ENCODE measurements around the gene FCGR3A.
"Not testable (repeated sequence)": the region's sequence is repeated elsewhere in the genome, so short reads cannot be mapped to it uniquely, and the experiment has no call there.

The FCGR3A gene

GRCh38 chr1:161556990-161557389 is 7.4 kb upstream of the FCGR3A start:
- not testable (repeated sequence) for DNase-seq (ENCODE audit: low read depth)

GRCh38 chr1:161556143-161556542 is 6.5 kb upstream of the FCGR3A start:
- not testable (repeated sequence) for DNase-seq (ENCODE audit: low read depth)

- not testable (repeated sequence) for DNase-seq (ENCODE audit: low read depth)
Measured at GRCh38 chr1:161554815-161555417, 5.3 kb upstream of the FCGR3A start.

DNA sequence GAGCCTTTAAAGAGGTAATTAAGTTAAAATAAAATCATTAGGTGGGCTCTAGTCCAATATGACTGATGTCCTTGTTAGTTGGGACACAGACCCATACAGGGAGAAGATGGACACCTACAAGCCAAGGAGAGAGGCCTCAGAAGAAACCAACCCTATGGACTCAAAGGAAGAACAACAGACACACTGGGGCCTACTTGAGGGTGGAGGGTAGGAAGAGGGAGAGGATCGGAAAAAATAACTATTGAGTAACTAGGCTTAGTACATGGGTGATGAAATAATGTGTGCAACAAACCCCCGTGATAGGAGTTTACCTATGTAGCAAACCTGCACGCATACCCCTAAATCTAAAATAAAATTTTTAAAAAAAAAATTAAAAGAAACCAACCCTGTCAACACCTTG is 4.7 kb upstream of the FCGR3A start:
- DNase-seq (ENCODE audit: low read depth), result not testable (repeated sequence)

GRCh38 chr1:161553631-161554030 is 4.0 kb upstream of the FCGR3A start:
- DNase-seq (ENCODE audit: low read depth), result not testable (repeated sequence)

DNA sequence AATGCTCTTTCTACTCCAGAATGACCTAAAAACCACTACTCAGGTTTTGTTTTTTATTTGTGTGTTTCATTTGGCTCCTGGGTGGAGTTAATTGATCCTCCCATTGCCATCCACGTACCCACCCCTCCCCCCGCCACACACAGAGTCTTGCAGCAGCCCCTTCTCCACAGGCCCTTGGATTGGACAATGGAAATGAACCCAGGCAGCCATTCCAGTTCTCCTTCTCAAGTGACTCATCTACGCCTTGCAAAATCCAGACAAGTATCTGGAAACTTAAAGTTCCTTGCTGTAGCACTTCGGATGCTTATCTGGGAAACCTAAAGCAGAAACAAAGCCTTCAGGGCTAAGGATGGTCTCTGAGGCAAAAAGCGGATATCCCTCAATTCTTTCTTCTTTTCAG is 1.3 kb upstream of the FCGR3A start:
- not testable (repeated sequence) for DNase-seq (ENCODE audit: low read depth)

DNA sequence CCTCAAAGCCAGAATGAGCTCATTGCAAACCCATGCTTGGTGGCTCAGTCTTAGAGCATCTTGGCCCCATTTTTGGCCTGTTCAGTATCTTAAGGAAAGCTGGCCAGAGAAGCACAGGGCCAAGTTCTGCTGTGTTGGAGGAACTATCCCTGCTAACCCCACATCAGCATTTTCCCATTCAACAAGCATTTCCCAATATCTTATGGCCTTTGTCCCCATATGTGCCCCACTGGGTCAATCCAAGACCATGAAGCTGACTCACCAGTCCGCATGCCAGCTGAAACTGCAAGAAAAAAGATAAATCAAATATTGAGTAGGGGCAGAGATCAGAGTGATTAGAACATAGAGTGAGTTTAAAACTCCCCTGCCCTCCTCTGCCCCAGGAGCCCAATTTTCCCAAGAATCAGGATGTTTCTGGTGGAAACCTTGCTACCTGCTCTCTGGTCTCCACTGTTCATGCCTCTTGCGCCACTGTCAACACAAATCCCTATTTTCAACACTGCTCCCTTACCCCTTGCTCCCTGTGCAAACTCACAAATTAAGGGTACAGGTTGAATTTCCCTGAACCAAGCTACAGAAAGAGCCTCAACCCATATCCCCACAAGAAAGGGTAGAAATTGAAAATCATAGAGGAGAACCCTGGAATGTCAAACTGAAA is 740 bp downstream of the FCGR3A start:
- not testable (repeated sequence) for DNase-seq (ENCODE audit: low read depth)

DNA sequence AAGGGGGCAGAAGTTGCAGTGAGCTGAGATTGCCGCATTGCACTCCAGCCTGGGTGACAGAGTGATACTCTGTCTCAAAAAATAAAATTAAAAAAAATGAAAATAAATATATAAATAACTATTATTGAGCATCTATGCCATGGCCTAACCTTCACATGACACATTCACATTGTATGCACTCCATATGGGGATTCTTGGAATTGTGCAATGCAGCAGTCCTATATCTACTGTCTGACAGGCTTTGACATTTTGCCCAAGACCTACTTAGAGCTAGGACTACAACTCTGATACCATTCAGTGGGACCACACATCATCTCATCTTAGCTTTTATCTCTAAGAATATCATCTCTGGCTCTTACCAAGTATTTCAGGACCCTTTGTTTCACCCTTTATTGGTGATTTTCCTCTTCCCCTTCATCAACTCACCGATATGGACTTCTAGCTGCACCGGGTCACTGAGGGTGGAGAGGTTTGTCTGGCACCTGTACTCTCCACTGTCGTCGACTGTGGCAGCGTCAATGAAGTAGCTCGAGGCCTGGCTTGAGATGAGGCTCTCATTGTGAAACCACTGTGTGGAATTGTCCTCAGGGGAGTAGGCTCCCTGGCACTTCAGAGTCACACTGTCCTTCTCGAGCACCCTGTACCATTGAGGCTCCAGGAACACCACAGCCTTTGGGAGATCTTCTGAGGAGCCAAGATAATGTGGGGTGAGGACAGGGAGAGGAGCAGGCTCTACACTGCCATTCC is 1.4 kb downstream of the FCGR3A start:
- DNase-seq (ENCODE audit: low read depth), result not testable (repeated sequence)

DNA sequence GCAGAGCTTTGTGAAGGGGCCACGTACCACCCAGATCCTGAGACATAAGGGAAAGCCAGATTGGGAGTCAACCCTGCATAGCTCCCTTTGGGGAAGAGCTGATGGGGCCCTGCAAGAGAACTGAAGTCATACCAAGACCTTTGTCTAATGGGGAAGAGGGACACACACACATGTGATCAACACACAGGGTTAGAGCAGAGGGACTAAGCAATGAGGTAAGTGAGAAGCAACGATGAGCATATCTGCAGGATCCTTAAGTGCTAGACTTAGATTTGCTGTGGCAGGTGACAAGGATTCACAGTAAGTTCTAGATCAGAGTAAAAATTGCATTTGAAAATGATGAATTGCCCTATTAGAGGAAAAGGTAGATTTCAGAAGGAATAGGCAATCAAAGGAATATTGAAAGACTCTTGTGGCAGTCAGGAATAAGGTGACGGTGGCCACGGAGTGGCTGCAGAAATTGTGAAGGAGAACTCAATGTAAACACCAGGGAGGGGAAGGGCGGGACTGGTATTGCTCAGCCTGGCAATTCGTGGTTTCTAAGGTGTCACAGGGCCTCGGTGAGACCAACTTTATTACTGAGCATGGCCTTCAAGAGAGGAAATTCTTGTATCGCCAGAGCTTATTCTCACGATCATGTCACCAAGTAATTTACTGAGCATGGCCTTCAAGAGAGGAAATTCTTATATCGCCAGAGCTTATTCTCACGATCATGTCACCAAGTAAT is 4.5 kb downstream of the FCGR3A start:
- DNase-seq (ENCODE audit: low read depth), result not testable (repeated sequence)

DNA sequence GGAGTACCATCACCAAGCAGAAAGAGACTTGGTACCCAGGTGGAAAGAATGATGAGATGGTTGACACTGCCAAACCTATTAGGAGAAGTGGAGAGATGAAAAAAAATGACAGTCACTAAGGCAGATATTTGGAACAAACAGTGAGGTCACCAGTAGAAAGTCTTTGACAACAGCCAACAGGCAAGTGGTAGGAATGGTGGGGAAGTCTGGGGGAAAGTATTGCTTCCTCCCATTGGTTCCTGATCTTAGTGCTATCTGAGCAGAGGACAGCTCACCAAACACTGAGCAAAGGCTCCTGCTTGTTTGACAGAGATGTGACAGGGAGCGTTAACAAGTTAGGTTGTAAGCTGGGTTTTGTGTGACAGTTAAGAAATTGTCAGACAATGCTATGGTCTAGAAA is 6.5 kb downstream of the FCGR3A start:
- DNase-seq (ENCODE audit: low read depth), result not testable (repeated sequence)

DNA sequence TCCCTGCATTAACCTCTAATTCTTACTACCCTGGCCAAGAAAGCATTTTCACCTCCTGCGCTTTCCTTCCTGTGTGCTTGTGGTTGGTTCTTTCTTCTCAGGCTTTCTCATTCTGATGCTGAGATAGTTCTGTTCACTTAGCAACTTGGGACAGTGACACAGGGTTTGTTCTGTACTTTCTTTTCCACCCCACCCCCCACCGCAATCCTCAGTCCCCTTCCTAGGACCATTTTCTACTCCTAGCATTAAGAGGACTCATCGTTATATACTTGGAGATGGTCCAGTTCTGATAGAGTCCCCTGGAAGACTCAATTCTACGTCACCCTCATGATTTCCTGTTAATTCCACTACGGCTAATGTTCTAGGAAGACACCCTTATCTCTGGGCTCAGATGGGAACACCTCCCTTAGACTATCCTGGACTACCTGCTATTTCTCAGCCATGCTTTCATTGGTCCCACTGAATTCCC is 7.5 kb downstream of the FCGR3A start:
- DNase-seq (ENCODE audit: low read depth), result peak; percentile 21

DNA sequence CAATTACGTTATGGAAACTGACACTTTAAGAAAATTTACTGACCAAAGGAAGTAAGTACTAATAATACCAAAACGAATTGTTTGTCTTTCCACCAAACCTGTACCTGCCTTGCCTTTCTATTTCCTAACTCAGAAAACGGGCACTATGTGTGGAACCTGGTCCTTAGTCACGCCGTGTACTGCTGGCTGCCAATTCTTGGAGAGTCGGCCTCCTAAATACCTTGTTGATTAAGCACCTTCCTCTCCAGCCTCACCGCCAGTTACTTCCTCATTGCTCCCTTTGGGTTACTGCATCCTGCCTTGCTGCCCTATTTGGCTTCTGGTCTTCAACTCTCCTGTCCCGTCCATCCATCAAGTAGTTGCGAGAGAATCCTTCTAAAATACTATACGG is 9.1 kb downstream of the FCGR3A start:
- not testable (repeated sequence) for DNase-seq (ENCODE audit: low read depth)

GRCh38 chr1:161539731-161540569 is 9.7 kb downstream of the FCGR3A start:
- peak; percentile 81 for DNase-seq (ENCODE audit: low read depth)

GRCh38 chr1:161538925-161539479 is 10.6 kb downstream of the FCGR3A start:
- DNase-seq (ENCODE audit: low read depth), result not testable (repeated sequence)

DNA sequence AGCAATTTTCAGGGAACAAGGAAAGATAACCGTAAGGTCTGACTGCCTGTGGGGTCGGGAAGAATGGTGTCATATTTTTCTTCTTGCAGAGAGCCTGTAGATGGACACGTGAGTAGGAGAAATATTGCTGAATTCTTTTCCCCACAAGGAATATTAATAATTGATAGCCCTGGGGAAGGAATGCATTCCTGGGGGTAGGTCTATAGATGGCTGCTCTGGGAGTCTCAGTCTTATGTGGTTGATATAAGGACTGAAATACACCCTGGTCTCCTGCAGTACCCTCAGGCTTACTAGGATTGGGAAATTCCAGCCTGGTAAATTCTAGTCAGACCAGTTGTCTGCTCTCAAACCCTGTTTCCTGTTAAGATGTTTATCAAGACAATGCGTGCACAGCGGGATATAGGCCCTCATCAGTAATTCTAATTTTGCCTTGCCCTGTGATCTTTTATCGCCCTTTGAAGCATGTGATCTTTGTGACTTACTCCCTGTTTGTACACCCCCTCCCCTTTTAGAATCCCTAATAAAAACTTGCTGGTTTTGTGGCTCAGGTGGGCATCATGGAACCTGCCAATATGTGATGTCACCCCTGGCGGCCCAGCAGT is 12.4 kb downstream of the FCGR3A start:
- DNase-seq (ENCODE audit: low read depth), result not testable (repeated sequence)

- DNase-seq (ENCODE audit: low read depth), result not testable (repeated sequence)
Measured at GRCh38 chr1:161532644-161533567, 16.7 kb downstream of the FCGR3A start.

DNA sequence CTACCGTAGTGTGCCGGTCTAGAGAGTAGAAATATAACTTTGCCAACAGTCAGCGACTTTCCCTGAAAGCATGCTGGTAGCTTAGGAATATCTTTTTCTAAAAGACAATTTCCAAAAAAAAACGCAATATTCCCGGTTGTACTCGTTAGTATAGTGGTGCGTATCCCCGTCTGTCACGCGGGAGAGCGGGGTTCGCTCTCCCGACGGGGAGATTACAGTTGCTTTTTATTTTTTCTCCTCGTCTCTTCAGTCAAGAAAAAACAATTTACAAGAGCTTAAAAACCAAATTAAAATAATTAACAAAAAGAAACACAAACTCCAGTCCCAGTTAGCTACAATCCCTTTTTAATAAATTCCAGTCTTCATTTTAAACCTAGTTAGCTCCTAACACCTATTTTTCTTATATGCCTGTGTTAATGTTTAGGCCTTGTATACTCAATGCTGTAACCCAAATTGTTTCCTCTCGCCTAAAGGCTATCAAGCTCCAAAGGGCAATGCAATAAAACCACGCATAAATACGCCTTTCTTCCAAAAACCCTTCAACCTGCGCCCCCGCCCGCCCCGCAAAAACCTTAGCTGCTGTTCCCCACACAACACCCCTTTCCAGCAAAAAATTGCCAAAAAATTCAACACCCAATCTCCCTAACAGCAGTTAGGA is 17.5 kb downstream of the FCGR3A start:
- no peak for DNase-seq (ENCODE audit: low read depth)

DNA sequence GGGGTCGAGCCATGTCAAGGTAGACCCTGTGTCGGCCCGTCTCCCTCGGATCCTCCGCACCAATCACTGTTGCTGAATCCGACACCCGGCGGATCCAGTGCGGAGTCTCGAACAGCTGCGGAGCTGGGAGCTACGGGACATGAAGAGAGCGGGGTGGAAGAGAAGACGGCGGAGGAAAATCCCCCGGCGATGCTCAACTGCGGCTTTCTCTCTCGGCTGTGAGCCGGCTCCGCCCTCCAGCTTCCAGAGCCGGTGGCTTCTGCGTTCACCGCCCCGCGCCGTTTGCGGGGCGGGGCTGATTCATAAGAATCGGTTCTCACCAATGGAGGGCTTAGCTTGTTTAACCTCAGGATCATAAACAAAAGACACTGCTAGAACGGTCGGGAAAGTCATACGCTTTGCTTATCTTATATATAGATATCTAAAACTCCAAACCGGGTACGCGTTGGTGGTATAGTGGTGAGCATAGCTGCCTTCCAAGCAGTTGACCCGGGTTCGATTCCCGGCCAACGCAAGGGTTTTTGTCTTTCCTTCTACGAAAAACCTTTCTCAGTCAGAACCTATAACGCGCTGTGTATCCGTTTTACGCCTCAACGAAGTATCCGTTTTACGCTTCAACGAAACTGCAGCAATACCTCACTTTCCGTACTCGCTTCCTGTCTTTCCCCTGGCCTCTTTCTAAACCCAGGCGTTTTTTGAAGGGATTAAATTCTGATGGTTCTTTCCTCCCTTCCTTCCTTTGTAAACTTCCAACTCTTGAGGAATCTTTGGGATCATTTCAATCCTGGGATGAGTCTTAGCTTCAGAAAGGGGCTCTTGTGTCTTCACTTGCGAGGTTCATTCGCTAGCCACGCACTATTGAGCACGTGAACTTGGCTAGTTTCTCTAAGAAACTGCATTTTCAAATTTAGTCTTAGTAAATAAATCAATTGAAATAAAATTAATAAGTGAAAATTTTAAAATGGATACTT is 18.7 kb downstream of the FCGR3A start:
- peak; percentile 78 for DNase-seq (ENCODE audit: low read depth)
